Measurements from ENCODE around the gene REXO5. TPM values are rescaled to one million over a fixed set of nuclear protein-coding genes. Genes with fewer than 3 reads are reported as not detected.

Gene REXO5
- total and polyA plus RNA-seq, 9 of the 15 experiments (the other 6 are each of a cell fraction or from before 2014, with no cell fraction given): 10.5 to 45.1 (median 25.4) TPM

DNA sequence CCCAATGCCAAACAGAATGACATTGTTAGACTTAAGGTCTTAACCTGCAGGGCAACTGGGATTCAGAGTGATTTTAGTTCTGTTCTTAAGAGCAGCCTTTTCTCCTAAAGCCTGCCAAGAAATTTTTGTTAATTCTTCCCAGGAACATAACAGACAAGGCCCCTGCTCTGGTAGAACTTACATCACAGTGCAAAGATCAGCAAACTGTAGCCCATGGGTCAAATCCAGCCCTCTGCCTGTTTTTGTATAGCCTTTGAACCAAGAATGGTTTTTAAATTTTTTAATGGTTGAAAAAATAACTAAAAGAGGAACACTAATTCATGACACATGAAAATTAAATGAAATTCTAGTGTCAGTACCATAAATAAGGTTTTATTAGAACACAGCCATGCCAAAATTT is 38.8 kb upstream of the REXO5 start (continued):
- TF ChIP-seq RREB1 (CRISPR knock-in tag; IDR thresholded peaks at IDR 0.05) (no peak), PHF21A (IDR thresholded peaks at IDR 0.05; ENCODE audit: borderline replicate concordance, low read depth) (no peak), RBM15 (IDR thresholded peaks at IDR 0.05; ENCODE audit: insufficient read depth, low read length) (no peak), E2F4 (CRISPR knock-in tag; IDR thresholded peaks at IDR 0.05; ENCODE audit: low read depth) (no peak), ZFX (CRISPR knock-in tag; IDR thresholded peaks at IDR 0.05) (0 out of 2 replicates have a peak, but pooled peaks have one; percentile 23), BRD9 (IDR thresholded peaks at IDR 0.05; ENCODE audit: low read depth, partially characterized antibody) (no peak), ILK (tag; IDR thresholded peaks at IDR 0.05; ENCODE audit: borderline replicate concordance, low read depth) (no peak), PHB2 (IDR thresholded peaks at IDR 0.05; ENCODE audit: low read depth) (no peak), GABPA (tag; conservative IDR thresholded peaks at IDR 0.05; ENCODE audit: low read depth) (no peak), ZKSCAN8 (CRISPR knock-in tag; IDR thresholded peaks at IDR 0.05) (0 out of 2 replicates have a peak, but pooled peaks have one; percentile 21), U2AF2 (optimal IDR thresholded peaks at IDR 0.05; ENCODE audit: low read depth, low read length) (no peak)
- TF ChIP-seq, protein P1, sequence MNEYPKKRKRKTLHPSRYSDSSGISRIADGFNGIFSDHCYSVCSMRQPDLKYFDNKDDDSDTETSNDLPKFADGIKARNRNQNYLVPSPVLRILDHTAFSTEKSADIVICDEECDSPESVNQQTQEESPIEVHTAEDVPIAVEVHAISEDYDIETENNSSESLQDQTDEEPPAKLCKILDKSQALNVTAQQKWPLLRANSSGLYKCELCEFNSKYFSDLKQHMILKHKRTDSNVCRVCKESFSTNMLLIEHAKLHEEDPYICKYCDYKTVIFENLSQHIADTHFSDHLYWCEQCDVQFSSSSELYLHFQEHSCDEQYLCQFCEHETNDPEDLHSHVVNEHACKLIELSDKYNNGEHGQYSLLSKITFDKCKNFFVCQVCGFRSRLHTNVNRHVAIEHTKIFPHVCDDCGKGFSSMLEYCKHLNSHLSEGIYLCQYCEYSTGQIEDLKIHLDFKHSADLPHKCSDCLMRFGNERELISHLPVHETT (CRISPR knock-in tag; conservative IDR thresholded peaks at IDR 0.05 in 1 of 2, IDR thresholded peaks at IDR 0.05 in 1 of 2): 0 out of 4 replicates have a peak, but pooled peaks of 1 of the 2 experiments have one; percentile 28
